Karpas-422 (cell line): ENCODE measurements around the gene SWAP70. TPM values are rescaled to one million over a fixed set of nuclear protein-coding genes. Genes with fewer than 3 reads are reported as not detected.
A peak's percentile ranks its signal among the peaks of the same experiment; 100 is the strongest.

Experiments
- DNase-seq: peaks from one replicate; pipeline ENCODE4 v3.0.0-alpha.2; 2015
- H2AFZ ChIP-seq: fragments of 200-600 bp; sonication (generic); 2 replicates; pipeline ENCODE4 v1.6.1; 2014; ENCODE audit warnings: antibody characterized with exemption, low read length, mixed read lengths
- H3K27ac ChIP-seq: fragments of 200-600 bp; sonication (generic); 2 replicates; pipeline ENCODE4 v1.5.1; 2014; ENCODE audit warnings: mild to moderate bottlenecking, low read length, moderate library complexity
- H3K27me3 ChIP-seq: fragments of 200-600 bp; sonication (generic); 2 replicates; pipeline ENCODE4 v1.6.1; 2014; ENCODE audit warnings: low read length, mixed read lengths
- H3K36me3 ChIP-seq: fragments of 200-600 bp; sonication (generic); 2 replicates; pipeline ENCODE4 v1.6.1; 2014; ENCODE audit warnings: low read length, mixed read lengths; ENCODE audit not compliant: insufficient read depth
- H3K4me1 ChIP-seq: fragments of 200-600 bp; sonication (generic); 2 replicates; pipeline ENCODE4 v1.6.1; 2014; ENCODE audit warnings: mild to moderate bottlenecking, low read length, mixed read lengths
- H3K4me2 ChIP-seq: fragments of 200-600 bp; sonication (generic); 2 replicates; pipeline ENCODE4 v1.6.1; 2014; ENCODE audit warnings: low read length, low read depth, mild to moderate bottlenecking; ENCODE audit not compliant: poor library complexity, severe bottlenecking
- H3K4me3 ChIP-seq: fragments of 200-600 bp; sonication (generic); 2 replicates; pipeline ENCODE4 v1.5.1; 2014; ENCODE audit warnings: mild to moderate bottlenecking, antibody characterized with exemption, low read length, mixed read lengths
- H3K79me2 ChIP-seq: fragments of 200-600 bp; sonication (generic); 2 replicates; pipeline ENCODE4 v1.6.1; 2014; ENCODE audit warnings: mild to moderate bottlenecking, low read length, mixed read lengths
- H3K9ac ChIP-seq: fragments of 200-600 bp; sonication (generic); 2 replicates; pipeline ENCODE4 v1.6.0; 2014; ENCODE audit warnings: low read length
- H3K9me2 ChIP-seq: fragments of 200-600 bp; sonication (generic), shearing (Covaris generic); replicated peaks from 2 replicates; pipeline ENCODE4 v1.6.0; 2014; ENCODE audit warnings: mild to moderate bottlenecking, low read length, moderate library complexity; ENCODE audit not compliant: insufficient read depth
- H3K9me3 ChIP-seq: fragments of 300-700, 200-600 bp; sonication (generic); 2 replicates; pipeline ENCODE4 v1.6.1; 2014; ENCODE audit warnings: low read length, mixed read lengths
- H4K20me1 ChIP-seq: fragments of 200-600 bp; sonication (generic); 2 replicates; pipeline ENCODE4 v1.6.1; 2014; ENCODE audit warnings: mild to moderate bottlenecking, antibody characterized with exemption, low read length, low read depth; ENCODE audit not compliant: insufficient read depth
- total RNA-seq: library from RNA; depleted of rRNA; stranded (reverse); fragments of >200 nt; shearing (Covaris generic); gene quantifications from 2 replicates; pipeline ENCODE4 v1.2.3, GENCODE V29; 2014; ENCODE audit warnings: low replicate concordance; rRNA removed

The SWAP70 gene
- total RNA-seq, 1 experiment from 2014 or later = 82.4 TPM

- Histone ChIP-seq H3K4me3 (no peak overlapping the region), H3K79me2 (no peaks in the 10 kb centered on the region), H3K9me3 (no peaks in the 10 kb centered on the region), H2AFZ (no peak overlapping the region), H3K9me2 (no peaks in the 10 kb centered on the region), H3K36me3 (no peaks in the 10 kb centered on the region), H3K4me1 (no peaks in the 10 kb centered on the region), H3K27me3 (no peaks in the 10 kb centered on the region), H3K27ac (no peak overlapping the region), H3K9ac (no peak overlapping the region), H3K4me2 (no peak overlapping the region), H4K20me1 (no peaks in the 10 kb centered on the region)
- no peak for DNase-seq
Observed at GRCh38 chr11:9790703-9791102, 126.8 kb downstream of the SWAP70 start.

- H3K9me2 ChIP-seq = no peaks in the 10 kb centered on the region
- DNase-seq = no peak
- peaks cover 11% of the 10 kb centered on the region for H3K4me1 ChIP-seq
- H3K79me2 ChIP-seq = no peaks in the 10 kb centered on the region
- H2AFZ ChIP-seq = no peak overlapping the region
- H3K4me2 ChIP-seq = no peak overlapping the region
- H3K36me3 ChIP-seq = no peaks in the 10 kb centered on the region
- H3K9ac ChIP-seq = no peak overlapping the region
- no peak overlapping the region for H3K27ac ChIP-seq
- no peaks in the 10 kb centered on the region for H3K9me3 ChIP-seq
- no peak overlapping the region for H3K4me3 ChIP-seq
- no peaks in the 10 kb centered on the region for H3K27me3 ChIP-seq
- H4K20me1 ChIP-seq = no peaks in the 10 kb centered on the region
Observed at GRCh38 chr11:9796266-9796665, 132.4 kb downstream of the SWAP70 start.

- no peak for DNase-seq
Observed at GRCh38 chr11:9796854-9797253, 133.0 kb downstream of the SWAP70 start.

GRCh38 chr11:9797300-9797699 lies 133.4 kb downstream of the SWAP70 start:
- H4K20me1 ChIP-seq = no peaks in the 10 kb centered on the region
- H3K4me1 ChIP-seq = peaks cover 19% of the 10 kb centered on the region
- no peak overlapping the region for H3K9ac ChIP-seq
- H3K9me3 ChIP-seq = no peaks in the 10 kb centered on the region
- no peaks in the 10 kb centered on the region for H3K27me3 ChIP-seq
- H3K27ac ChIP-seq = no peak overlapping the region
- H3K4me3 ChIP-seq = no peak overlapping the region
- H3K36me3 ChIP-seq = no peaks in the 10 kb centered on the region
- H3K79me2 ChIP-seq = no peaks in the 10 kb centered on the region
- H2AFZ ChIP-seq = no peak overlapping the region
- no peak overlapping the region for H3K4me2 ChIP-seq
- DNase-seq = no peak
- no peaks in the 10 kb centered on the region for H3K9me2 ChIP-seq

More at GRCh38 chr11:9796854-9797253, 133.0 kb downstream of the SWAP70 start:
- no peaks in the 10 kb centered on the region for H4K20me1 ChIP-seq
- H3K27me3 ChIP-seq = no peaks in the 10 kb centered on the region
- no peaks in the 10 kb centered on the region for H3K9me3 ChIP-seq
- peaks cover 16% of the 10 kb centered on the region for H3K4me1 ChIP-seq
- no peak overlapping the region for H3K27ac ChIP-seq
- H3K79me2 ChIP-seq = no peaks in the 10 kb centered on the region
- H2AFZ ChIP-seq = no peak overlapping the region
- no peaks in the 10 kb centered on the region for H3K9me2 ChIP-seq
- no peak overlapping the region for H3K4me2 ChIP-seq
- H3K4me3 ChIP-seq = no peak overlapping the region
- H3K36me3 ChIP-seq = no peaks in the 10 kb centered on the region
- no peak overlapping the region for H3K9ac ChIP-seq

GRCh38 chr11:9799886-9800285 lies 136.0 kb downstream of the SWAP70 start:
- Histone ChIP-seq H3K9me3 (no peaks in the 10 kb centered on the region), H3K4me1 (peaks cover 24% of the 10 kb centered on the region), H3K79me2 (no peaks in the 10 kb centered on the region), H3K27ac (no peak overlapping the region), H3K27me3 (no peaks in the 10 kb centered on the region), H3K9ac (no peak overlapping the region), H2AFZ (no peak overlapping the region), H3K9me2 (no peaks in the 10 kb centered on the region), H3K4me3 (no peak overlapping the region), H3K4me2 (no peak overlapping the region), H4K20me1 (no peaks in the 10 kb centered on the region), H3K36me3 (no peaks in the 10 kb centered on the region)
- DNase-seq = no peak

- H3K27ac ChIP-seq = peak overlapping the region; percentile 69
- no peaks in the 10 kb centered on the region for H4K20me1 ChIP-seq
- peaks cover 24% of the 10 kb centered on the region for H3K4me1 ChIP-seq
- H3K4me2 ChIP-seq = no peak overlapping the region
- no peaks in the 10 kb centered on the region for H3K79me2 ChIP-seq
- peak overlapping the region; percentile 7; the same call in 1 of the 2 replicates for H2AFZ ChIP-seq
- H3K9ac ChIP-seq = no peak overlapping the region; the same call in 1 of the 2 replicates
- H3K36me3 ChIP-seq = 0 out of 2 replicates have a peak, but pooled peaks cover 5% of the 10 kb centered on the region
- no peaks in the 10 kb centered on the region for H3K27me3 ChIP-seq
- no peak overlapping the region for H3K4me3 ChIP-seq
- DNase-seq = no peak
- H3K9me3 ChIP-seq = no peaks in the 10 kb centered on the region
- no peaks in the 10 kb centered on the region for H3K9me2 ChIP-seq
Observed at GRCh38 chr11:9802291-9802861, 138.5 kb downstream of the SWAP70 start.

Other genes starting within 250 kb of the SWAP70 start
- gene ZNF143, start 203.1 kb upstream of the SWAP70 start, total RNA-seq = 36.7 and 41.8 TPM in 2 replicates
- 74.0 and 107 TPM in 2 replicates for gene WEE1, start 90.4 kb upstream of the SWAP70 start, total RNA-seq